GM23338 (cell line): Measurements from ENCODE around the gene VAMP2. TPM values are rescaled to one million over a fixed set of nuclear protein-coding genes. Genes with fewer than 3 reads are reported as not detected.

ENCODE experiments used
- ATAC-seq: fragments of 200-7000 bp; cut with Tn5 transposase; 3 replicates; pipeline ENCODE4 v1.9.1; 2020
- DNase-seq: peaks from one replicate; pipeline ENCODE4 v3.0.0-alpha.2; 2015; ENCODE audit warnings: low spot score
- H2AFZ ChIP-seq: fragments of 200-600 bp; sonication (generic); 2 replicates; pipeline ENCODE4 v1.8.0; 2016; ENCODE audit warnings: antibody characterized with exemption, mild to moderate bottlenecking, moderate library complexity
- H3F3A ChIP-seq: fragments of 200-600 bp; sonication (generic); replicated peaks from 2 replicates; pipeline ENCODE4 v1.8.0; 2017; ENCODE audit warnings: antibody characterized with exemption, mixed run types, low read depth
- H3K27ac ChIP-seq: fragments of 200-600 bp; sonication (generic); 2 replicates; pipeline ENCODE4 v1.6.1; 2016; ENCODE audit warnings: low read depth
- H3K27me3 ChIP-seq: fragments of 200-600 bp; sonication (generic); 2 replicates; pipeline ENCODE4 v1.8.0; 2016; ENCODE audit warnings: mild to moderate bottlenecking, mixed run types, moderate library complexity; ENCODE audit not compliant: insufficient read depth
- H3K36me3 ChIP-seq: fragments of 200-600 bp; sonication (generic); 2 replicates; pipeline ENCODE4 v1.8.0; 2016; ENCODE audit warnings: mild to moderate bottlenecking; ENCODE audit not compliant: insufficient read depth
- H3K4me1 ChIP-seq: fragments of 200-600 bp; sonication (generic); 2 replicates; pipeline ENCODE4 v1.8.0; 2016; ENCODE audit warnings: mild to moderate bottlenecking, moderate library complexity; ENCODE audit not compliant: insufficient read depth
- H3K4me2 ChIP-seq: fragments of 200-600 bp; sonication (generic); 2 replicates; pipeline ENCODE4 v1.7.1; 2017; ENCODE audit warnings: mixed run types
- H3K4me3 ChIP-seq: fragments of 200-600 bp; sonication (generic); 2 replicates; pipeline ENCODE4 v1.6.1; 2016; ENCODE audit warnings: mixed run types
- H3K79me2 ChIP-seq: fragments of 200-600 bp; sonication (generic); replicated peaks from 2 replicates; pipeline ENCODE4 v1.8.0; 2017; ENCODE audit warnings: mild to moderate bottlenecking; ENCODE audit not compliant: insufficient read depth
- H3K9me2 ChIP-seq: fragments of 200-600 bp; sonication (generic); 2 replicates; pipeline ENCODE4 v1.8.0; 2017; ENCODE audit not compliant: insufficient read depth
- H4K20me1 ChIP-seq: fragments of 200-600 bp; sonication (generic); replicated peaks from 2 replicates; pipeline ENCODE4 v1.8.0; 2017; ENCODE audit warnings: mild to moderate bottlenecking; ENCODE audit not compliant: insufficient read depth
- H3K27ac Mint-ChIP-seq: 2 replicates; pipeline ENCODE4 v1.8.0; 2020; ENCODE audit warnings: inconsistent platforms, mild to moderate bottlenecking, moderate library complexity, mixed read lengths
- H3K27me3 Mint-ChIP-seq: 3 replicates; pipeline ENCODE4 v1.8.0; 2022; ENCODE audit warnings: low read depth, mild to moderate bottlenecking, moderate library complexity, mixed read lengths, inconsistent platforms; ENCODE audit not compliant: insufficient read depth, poor library complexity
- H3K36me3 Mint-ChIP-seq: 3 replicates; pipeline ENCODE4 v1.8.0; 2021; ENCODE audit warnings: low read depth, mild to moderate bottlenecking, inconsistent platforms, moderate library complexity, mixed read lengths
- H3K4me1 Mint-ChIP-seq: 3 replicates; pipeline ENCODE4 v1.8.0; 2020; ENCODE audit warnings: mild to moderate bottlenecking, inconsistent platforms, mixed read lengths
- H3K4me3 Mint-ChIP-seq: 3 replicates; pipeline ENCODE4 v1.8.0; 2021; ENCODE audit warnings: moderate library complexity, mild to moderate bottlenecking, inconsistent platforms, mixed read lengths
- H3K9me3 Mint-ChIP-seq: 3 replicates; pipeline ENCODE4 v1.8.0; 2020; ENCODE audit warnings: moderate library complexity, mild to moderate bottlenecking, inconsistent platforms, mixed read lengths
- CREB1 ChIP-seq: fragments of 250-450 bp; sonication (Bioruptor Pico); IDR thresholded peaks from 2 replicates; pipeline ENCODE4 v1.5.0; 2020; ENCODE audit warnings: low read depth, mild to moderate bottlenecking, moderate library complexity
- EZH2 ChIP-seq: fragments of 200-600 bp; sonication (generic); IDR thresholded peaks from one replicate; pipeline ENCODE4 v1.8.0; 2017; ENCODE audit warnings: antibody characterized with exemption, mild to moderate bottlenecking, low read depth; ENCODE audit not compliant: unreplicated experiment
- EZH2phosphoT487 ChIP-seq: fragments of 200-600 bp; sonication (generic); IDR thresholded peaks from one replicate; pipeline ENCODE4 v1.8.1; 2018; ENCODE audit warnings: antibody characterized with exemption; ENCODE audit not compliant: unreplicated experiment
- JUNB ChIP-seq: IDR thresholded peaks from one replicate; pipeline ENCODE4 v1.6.1; 2016; ENCODE audit warnings: antibody characterized with exemption; ENCODE audit not compliant: unreplicated experiment
- NANOG ChIP-seq: IDR thresholded peaks from 2 replicates; pipeline ENCODE4 v1.6.1; 2016; ENCODE audit warnings: antibody characterized with exemption, borderline replicate concordance
- POLR2AphosphoS5 ChIP-seq: IDR thresholded peaks from 2 replicates; pipeline ENCODE4 v1.6.1; 2016; ENCODE audit warnings: antibody characterized with exemption, low read depth
- STAT1 ChIP-seq: IDR thresholded peaks from one replicate; pipeline ENCODE4 v1.6.1; 2016; ENCODE audit warnings: antibody characterized with exemption; ENCODE audit not compliant: unreplicated experiment
- ZNF114 ChIP-seq: fragments of 250-450 bp; sonication (Bioruptor Pico); IDR thresholded peaks from 2 replicates; pipeline ENCODE4 v1.5.0; 2020; ENCODE audit warnings: mild to moderate bottlenecking, moderate library complexity
- ZNF331 ChIP-seq: fragments of 250-450 bp; sonication (Bioruptor Pico); IDR thresholded peaks from 2 replicates; pipeline ENCODE4 v1.5.0; 2020; ENCODE audit warnings: low read depth, mild to moderate bottlenecking, moderate library complexity
- polyA plus RNA-seq: library from polyadenylated mRNA; unstranded; fragments of >200 nt; fragmentation: Nextera tagmentation; extraction: Ambion mirVana; gene quantifications from 2 replicates; pipeline ENCODE4 v1.2.1, GENCODE V29; 2016
- total RNA-seq: library from RNA; depleted of rRNA; stranded (reverse); fragments of >200 nt; shearing (Covaris generic); gene quantifications from 2 replicates; pipeline ENCODE4 v1.2.3, GENCODE V29; 2014
- TF ChIP-seq, protein P1 (sequence below): IDR thresholded peaks from 2 replicates; pipeline ENCODE4 v1.6.1; 2016; ENCODE audit warnings: antibody characterized with exemption
- TF ChIP-seq, protein P2 (sequence below), 2 experiments: fragments of 200-600 bp in 1 of 2; sonication (generic) in 1 of 2; conservative IDR thresholded peaks; 2 replicates each; pipeline versions ENCODE4 v1.5.1 to v1.6.1; 2016 to 2017; ENCODE audit warnings: antibody characterized with exemption in 2 of 2, low read depth in 2 of 2, mild to moderate bottlenecking in 2 of 2, moderate library complexity in 1 of 2
- TF ChIP-seq, protein P3 (sequence below): fragments of 250-450 bp; sonication (Bioruptor Pico); IDR thresholded peaks from 2 replicates; pipeline ENCODE4 v1.5.0; 2020; ENCODE audit warnings: mild to moderate bottlenecking, moderate library complexity
- TF ChIP-seq, protein P4 (sequence below): IDR thresholded peaks from one replicate; pipeline ENCODE4 v1.6.1; 2018; ENCODE audit warnings: antibody characterized with exemption; ENCODE audit not compliant: unreplicated experiment

Gene VAMP2
- total and polyA plus RNA-seq, 2 experiments from 2014 or later, result 6.9 to 32.3 TPM

DNA sequence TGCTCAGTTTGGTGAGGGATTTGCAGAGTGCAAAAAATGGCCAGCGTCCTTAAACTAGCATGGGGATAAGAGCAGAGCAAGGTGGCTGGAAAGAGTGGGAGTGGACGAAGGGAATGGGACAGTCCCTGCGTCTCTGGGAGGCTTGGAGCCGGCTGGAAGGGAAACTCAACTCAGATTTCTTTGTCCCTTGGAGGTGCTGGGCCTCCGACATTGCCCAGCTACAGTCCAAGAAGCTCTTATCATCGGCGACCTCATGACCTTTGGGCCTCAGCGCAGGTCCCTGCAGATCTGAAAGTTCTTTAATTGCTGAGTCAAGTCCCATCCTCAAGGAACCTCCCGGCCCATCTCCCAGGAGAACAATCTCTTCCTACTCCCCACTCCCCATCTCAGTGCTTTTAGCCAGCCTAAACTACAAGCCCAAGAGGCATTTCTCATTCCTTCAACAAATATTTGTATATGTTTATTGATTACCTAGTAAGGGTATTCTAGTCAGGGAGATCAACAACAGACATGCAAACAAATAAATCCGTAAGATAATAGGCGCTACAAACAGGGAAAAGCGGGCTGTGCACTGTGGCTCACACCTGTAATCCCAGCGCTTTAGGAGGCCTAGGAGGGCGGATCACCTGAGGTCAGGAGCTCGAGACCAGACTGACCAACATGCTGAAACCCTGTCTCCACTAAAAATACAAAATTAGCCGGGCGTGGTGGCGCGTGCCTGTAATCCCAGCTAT is 14.4 kb upstream of the VAMP2 start:
- Histone ChIP-seq H3K27me3 (no peaks in the 10 kb centered on the region), H3K9me2 (no peaks in the 10 kb centered on the region), H3K4me3 (peak overlapping the region; percentile 58), H2AFZ (peak overlapping the region; percentile 94; the same call in 1 of the 2 replicates), H3F3A (peaks cover 8% of the 10 kb centered on the region), H3K4me2 (peak overlapping the region; percentile 91), H3K36me3 (no peaks in the 10 kb centered on the region), H3K27ac (peak overlapping the region; percentile 45; the same call in 1 of the 2 replicates), H4K20me1 (no peaks in the 10 kb centered on the region), H3K4me1 (peaks cover 19% of the 10 kb centered on the region), H3K79me2 (no peaks in the 10 kb centered on the region)
- Mint-ChIP-seq H3K4me3 (peak overlapping the region; percentile 93), H3K36me3 (no peaks in the 10 kb centered on the region; the same call in 2 of the 3 replicates), H3K9me3 (no peaks in the 10 kb centered on the region), H3K27ac (peak overlapping the region; percentile 87), H3K27me3 (peaks cover 32% of the 10 kb centered on the region), H3K4me1 (peaks cover 30% of the 10 kb centered on the region)
- TF ChIP-seq ZNF331 (CRISPR knock-in tag), result no peak
- TF ChIP-seq STAT1, result no peak
- TF ChIP-seq, protein P1, sequence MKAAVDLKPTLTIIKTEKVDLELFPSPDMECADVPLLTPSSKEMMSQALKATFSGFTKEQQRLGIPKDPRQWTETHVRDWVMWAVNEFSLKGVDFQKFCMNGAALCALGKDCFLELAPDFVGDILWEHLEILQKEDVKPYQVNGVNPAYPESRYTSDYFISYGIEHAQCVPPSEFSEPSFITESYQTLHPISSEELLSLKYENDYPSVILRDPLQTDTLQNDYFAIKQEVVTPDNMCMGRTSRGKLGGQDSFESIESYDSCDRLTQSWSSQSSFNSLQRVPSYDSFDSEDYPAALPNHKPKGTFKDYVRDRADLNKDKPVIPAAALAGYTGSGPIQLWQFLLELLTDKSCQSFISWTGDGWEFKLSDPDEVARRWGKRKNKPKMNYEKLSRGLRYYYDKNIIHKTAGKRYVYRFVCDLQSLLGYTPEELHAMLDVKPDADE, result no peak
- TF ChIP-seq EZH2phosphoT487, result no peak
- no peak for TF ChIP-seq POLR2AphosphoS5
- no peak for TF ChIP-seq CREB1 (CRISPR knock-in tag)
- TF ChIP-seq NANOG, result no peak
- TF ChIP-seq, protein P2, sequence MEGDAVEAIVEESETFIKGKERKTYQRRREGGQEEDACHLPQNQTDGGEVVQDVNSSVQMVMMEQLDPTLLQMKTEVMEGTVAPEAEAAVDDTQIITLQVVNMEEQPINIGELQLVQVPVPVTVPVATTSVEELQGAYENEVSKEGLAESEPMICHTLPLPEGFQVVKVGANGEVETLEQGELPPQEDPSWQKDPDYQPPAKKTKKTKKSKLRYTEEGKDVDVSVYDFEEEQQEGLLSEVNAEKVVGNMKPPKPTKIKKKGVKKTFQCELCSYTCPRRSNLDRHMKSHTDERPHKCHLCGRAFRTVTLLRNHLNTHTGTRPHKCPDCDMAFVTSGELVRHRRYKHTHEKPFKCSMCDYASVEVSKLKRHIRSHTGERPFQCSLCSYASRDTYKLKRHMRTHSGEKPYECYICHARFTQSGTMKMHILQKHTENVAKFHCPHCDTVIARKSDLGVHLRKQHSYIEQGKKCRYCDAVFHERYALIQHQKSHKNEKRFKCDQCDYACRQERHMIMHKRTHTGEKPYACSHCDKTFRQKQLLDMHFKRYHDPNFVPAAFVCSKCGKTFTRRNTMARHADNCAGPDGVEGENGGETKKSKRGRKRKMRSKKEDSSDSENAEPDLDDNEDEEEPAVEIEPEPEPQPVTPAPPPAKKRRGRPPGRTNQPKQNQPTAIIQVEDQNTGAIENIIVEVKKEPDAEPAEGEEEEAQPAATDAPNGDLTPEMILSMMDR (conservative IDR thresholded peaks at IDR 0.05; ENCODE audit: low read depth in 2 of 2), result no peak
- TF ChIP-seq EZH2, result no peak
- TF ChIP-seq, protein P3, sequence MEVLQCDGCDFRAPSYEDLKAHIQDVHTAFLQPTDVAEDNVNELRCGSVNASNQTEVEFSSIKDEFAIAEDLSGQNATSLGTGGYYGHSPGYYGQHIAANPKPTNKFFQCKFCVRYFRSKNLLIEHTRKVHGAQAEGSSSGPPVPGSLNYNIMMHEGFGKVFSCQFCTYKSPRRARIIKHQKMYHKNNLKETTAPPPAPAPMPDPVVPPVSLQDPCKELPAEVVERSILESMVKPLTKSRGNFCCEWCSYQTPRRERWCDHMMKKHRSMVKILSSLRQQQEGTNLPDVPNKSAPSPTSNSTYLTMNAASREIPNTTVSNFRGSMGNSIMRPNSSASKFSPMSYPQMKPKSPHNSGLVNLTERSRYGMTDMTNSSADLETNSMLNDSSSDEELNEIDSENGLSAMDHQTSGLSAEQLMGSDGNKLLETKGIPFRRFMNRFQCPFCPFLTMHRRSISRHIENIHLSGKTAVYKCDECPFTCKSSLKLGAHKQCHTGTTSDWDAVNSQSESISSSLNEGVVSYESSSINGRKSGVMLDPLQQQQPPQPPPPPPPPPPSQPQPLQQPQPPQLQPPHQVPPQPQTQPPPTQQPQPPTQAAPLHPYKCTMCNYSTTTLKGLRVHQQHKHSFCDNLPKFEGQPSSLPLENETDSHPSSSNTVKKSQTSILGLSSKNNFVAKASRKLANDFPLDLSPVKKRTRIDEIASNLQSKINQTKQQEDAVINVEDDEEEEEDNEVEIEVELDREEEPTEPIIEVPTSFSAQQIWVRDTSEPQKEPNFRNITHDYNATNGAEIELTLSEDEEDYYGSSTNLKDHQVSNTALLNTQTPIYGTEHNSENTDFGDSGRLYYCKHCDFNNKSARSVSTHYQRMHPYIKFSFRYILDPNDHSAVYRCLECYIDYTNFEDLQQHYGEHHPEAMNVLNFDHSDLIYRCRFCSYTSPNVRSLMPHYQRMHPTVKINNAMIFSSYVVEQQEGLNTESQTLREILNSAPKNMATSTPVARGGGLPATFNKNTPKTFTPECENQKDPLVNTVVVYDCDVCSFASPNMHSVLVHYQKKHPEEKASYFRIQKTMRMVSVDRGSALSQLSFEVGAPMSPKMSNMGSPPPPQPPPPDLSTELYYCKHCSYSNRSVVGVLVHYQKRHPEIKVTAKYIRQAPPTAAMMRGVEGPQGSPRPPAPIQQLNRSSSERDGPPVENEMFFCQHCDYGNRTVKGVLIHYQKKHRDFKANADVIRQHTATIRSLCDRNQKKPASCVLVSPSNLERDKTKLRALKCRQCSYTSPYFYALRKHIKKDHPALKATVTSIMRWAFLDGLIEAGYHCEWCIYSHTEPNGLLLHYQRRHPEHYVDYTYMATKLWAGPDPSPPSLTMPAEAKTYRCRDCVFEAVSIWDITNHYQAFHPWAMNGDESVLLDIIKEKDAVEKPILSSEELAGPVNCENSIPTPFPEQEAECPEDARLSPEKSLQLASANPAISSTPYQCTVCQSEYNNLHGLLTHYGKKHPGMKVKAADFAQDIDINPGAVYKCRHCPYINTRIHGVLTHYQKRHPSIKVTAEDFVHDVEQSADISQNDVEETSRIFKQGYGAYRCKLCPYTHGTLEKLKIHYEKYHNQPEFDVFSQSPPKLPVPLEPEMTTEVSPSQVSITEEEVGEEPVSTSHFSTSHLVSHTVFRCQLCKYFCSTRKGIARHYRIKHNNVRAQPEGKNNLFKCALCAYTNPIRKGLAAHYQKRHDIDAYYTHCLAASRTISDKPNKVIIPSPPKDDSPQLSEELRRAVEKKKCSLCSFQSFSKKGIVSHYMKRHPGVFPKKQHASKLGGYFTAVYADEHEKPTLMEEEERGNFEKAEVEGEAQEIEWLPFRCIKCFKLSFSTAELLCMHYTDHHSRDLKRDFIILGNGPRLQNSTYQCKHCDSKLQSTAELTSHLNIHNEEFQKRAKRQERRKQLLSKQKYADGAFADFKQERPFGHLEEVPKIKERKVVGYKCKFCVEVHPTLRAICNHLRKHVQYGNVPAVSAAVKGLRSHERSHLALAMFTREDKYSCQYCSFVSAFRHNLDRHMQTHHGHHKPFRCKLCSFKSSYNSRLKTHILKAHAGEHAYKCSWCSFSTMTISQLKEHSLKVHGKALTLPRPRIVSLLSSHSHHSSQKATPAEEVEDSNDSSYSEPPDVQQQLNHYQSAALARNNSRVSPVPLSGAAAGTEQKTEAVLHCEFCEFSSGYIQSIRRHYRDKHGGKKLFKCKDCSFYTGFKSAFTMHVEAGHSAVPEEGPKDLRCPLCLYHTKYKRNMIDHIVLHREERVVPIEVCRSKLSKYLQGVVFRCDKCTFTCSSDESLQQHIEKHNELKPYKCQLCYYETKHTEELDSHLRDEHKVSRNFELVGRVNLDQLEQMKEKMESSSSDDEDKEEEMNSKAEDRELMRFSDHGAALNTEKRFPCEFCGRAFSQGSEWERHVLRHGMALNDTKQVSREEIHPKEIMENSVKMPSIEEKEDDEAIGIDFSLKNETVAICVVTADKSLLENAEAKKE (CRISPR knock-in tag), result no peak
- TF ChIP-seq JUNB, result no peak
- TF ChIP-seq ZNF114 (CRISPR knock-in tag), result no peak
- TF ChIP-seq, protein P4, sequence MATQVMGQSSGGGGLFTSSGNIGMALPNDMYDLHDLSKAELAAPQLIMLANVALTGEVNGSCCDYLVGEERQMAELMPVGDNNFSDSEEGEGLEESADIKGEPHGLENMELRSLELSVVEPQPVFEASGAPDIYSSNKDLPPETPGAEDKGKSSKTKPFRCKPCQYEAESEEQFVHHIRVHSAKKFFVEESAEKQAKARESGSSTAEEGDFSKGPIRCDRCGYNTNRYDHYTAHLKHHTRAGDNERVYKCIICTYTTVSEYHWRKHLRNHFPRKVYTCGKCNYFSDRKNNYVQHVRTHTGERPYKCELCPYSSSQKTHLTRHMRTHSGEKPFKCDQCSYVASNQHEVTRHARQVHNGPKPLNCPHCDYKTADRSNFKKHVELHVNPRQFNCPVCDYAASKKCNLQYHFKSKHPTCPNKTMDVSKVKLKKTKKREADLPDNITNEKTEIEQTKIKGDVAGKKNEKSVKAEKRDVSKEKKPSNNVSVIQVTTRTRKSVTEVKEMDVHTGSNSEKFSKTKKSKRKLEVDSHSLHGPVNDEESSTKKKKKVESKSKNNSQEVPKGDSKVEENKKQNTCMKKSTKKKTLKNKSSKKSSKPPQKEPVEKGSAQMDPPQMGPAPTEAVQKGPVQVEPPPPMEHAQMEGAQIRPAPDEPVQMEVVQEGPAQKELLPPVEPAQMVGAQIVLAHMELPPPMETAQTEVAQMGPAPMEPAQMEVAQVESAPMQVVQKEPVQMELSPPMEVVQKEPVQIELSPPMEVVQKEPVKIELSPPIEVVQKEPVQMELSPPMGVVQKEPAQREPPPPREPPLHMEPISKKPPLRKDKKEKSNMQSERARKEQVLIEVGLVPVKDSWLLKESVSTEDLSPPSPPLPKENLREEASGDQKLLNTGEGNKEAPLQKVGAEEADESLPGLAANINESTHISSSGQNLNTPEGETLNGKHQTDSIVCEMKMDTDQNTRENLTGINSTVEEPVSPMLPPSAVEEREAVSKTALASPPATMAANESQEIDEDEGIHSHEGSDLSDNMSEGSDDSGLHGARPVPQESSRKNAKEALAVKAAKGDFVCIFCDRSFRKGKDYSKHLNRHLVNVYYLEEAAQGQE, result no peak
- DNase-seq (no peak), ATAC-seq (no peak)
